Stimulated activated CD8-positive, alpha-beta memory T cell treated with anti-CD3 and anti-CD28 coated beads, Interleukin-12 subunit alpha, Interleukin-12 subunit beta, amount 100 ng/mL, for 24 hours (primary cell): ENCODE results near the gene TRPM1.
A peak's percentile ranks its signal among the peaks of the same experiment; 100 is the strongest.

Source experiments
- DNase-seq: peaks from one replicate; pipeline ENCODE4 v3.0.0-alpha.2; 2020; ENCODE audit errors: extremely low read depth

The TRPM1 gene

DNA sequence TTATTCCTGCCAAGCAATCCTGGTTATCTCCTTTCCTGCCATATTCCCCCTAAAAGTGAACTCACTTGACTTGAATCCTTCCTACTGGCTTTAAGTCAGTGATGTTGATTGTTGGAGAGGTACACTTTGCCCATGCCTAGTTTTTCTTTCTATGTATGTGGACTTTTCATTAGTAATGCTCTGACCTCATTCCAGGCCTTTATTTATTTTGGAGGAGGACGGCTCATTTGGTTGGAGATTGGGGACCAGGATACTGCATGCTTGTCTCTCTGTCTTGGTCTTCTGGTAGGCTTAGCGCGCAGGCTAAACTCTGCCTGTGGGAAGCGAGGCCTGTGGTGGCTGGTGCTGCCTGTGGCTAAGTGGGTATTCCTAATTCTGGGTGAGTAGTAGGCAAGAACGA lies 81.0 kb downstream of the TRPM1 start:
- no peak for DNase-seq

DNA sequence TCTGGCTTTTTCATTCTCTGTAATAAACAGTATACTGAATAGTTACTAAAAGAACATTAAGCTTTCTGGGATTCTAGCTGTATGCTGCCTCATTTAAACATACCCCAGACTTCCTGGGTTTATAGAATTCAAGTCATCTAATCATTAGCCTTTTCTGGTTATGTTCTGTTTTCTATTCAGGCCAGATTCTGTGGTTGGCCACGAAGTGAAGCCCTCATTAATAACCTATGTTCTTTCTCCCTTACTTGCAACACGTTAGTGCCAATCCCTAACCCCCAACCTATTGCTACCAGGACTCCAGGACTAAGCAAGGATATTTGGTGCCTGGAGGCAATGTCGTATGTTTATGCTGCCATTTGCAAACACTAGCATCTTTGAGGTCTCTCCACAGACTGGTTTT lies 81.5 kb downstream of the TRPM1 start:
- DNase-seq: no peak

DNA sequence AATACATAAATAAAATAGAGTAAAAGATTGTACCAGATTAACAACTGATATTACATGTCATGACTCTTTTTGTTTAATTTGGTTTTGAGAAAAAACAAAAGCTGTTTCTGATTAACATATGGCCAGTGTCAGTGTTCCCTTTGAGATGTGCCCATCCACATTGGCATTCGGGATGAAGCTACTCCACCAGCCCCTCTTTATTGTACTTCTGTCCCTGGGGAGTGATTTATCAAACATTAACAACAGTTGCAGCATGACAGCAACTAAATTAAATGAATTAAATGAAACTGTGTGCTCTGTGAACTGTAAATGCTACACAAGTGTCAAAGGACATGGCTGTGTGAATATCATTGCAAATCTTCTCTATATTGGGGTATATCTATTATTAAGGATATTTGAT lies 84.2 kb downstream of the TRPM1 start:
- DNase-seq: no peak

DNA sequence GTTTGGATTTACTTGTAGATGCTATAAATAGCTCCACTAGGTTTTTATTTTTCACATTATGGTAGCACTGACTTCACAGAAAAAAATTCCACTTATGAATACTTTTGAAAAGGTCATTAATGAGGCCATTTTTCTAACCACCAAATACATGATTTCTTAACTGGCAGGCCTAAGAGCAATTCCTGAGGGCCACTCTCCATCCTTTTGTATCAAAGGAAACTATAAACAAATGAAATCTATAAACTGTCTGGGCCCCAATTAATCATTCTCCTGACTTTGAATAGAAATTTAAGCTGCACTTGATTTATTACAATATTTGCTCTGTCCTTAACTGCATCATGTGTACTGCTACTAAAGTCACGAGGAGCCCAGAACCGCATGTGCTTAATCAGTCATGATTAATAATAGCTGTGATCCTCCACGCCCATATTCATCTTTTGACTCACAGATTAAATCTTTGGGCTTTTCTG lies 85.0 kb downstream of the TRPM1 start:
- DNase-seq: no peak

DNA sequence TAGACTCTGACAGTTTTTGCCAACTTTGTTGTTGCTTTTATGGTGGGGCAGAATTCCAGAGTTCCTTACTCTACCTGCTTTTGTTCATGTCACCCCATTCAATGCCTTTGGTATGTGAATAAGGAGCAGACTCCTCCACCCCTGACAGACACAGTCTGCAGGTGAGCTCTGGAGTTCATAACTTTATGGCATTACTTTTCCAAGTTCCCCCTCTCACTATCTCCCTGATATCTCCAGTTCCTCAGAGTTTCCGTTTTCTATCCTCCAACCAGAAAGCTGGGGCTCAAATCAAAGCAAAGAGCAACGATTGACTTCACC lies 87.0 kb downstream of the TRPM1 start:
- DNase-seq: no peak

DNA sequence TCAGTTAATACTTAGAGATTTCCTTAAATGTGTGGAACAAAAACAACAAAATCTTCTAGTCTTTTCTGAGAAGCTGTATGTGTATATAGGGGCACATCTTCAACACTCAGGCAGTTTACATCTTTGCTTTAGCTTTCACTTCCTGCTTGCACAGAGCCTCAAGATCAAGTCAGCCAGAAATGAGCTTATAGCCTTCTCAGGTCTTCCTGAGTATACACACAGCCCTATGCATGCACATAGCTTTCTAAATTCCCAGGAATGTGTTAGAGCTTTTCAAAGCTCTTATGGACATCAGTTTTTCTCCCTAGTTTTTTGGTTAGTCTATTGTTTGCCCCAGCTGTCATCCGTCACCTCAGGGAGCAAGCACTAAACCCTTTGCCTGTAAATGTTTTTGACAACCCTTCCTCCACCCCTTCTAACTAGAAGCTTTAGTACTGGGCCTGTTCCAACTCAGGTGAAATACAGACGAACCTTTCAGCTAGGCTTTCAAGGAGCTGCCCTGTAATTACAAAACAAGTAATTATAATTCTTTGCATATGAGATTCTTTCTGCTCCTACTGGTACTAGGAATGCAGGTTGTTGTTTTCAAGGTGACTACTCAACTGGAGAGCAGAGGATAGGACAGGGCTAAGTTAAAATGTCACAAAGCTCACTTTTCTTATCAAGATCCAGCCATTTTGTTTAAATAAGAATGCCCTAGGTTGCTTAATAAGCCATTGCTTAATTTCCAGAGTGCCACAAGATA lies 87.5 kb downstream of the TRPM1 start:
- DNase-seq: no peak

DNA sequence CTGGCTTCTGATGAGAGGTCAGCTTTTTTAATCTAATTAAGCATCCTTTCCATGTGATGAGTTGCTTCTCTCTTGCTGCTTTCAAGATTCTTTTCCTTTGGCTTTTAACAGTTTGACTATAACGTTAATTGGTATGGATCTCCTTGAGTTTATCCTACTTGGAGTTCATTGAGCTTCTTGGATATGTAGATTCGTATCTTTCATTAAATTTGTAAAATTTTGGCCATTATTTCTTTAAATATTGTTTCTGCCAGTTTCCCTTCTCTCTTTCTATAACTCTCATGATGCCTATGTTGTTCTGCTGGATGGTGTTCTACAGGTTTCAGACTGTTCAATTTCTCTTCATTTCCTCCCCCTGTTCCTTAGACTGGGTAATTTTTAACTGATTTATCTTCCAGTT lies 89.1 kb downstream of the TRPM1 start:
- DNase-seq: no peak

DNA sequence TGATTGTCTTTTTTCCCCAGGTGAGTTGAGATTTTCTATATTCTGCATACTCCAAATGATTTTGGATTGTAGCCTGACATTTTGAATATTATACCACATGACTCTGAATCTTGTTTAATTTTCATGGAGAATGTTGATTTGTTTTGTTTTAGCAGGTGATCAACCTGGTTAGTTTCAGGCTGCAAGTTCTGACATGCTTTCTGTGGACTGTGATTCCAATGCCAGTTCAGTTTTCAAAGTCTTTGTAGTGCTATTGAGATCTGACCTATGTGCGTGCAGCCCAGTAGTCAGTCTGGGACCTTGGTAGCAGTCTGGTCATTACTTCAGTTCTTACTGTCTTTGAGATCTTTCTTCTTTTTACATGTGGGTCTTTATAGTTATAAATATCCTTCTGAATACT lies 91.5 kb downstream of the TRPM1 start:
- no peak for DNase-seq

DNA sequence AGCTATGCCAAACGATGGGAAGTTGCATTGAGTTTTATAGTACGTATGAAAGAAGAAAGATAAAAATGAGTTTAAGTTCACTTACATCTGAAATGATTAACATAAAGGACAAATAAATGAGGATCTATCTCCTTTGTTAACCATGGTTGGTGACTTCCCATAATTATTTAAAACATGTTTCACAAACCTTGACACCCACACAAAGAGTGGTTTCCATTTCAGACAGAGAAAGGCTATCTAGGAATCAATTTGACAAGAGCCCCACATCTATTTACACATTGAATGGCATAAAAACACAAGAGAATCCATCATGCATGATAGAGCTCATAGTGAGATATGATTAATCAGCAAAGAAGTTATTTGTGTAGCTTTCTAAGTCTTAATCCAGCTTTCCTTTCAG lies 95.9 kb downstream of the TRPM1 start:
- no peak for DNase-seq

DNA sequence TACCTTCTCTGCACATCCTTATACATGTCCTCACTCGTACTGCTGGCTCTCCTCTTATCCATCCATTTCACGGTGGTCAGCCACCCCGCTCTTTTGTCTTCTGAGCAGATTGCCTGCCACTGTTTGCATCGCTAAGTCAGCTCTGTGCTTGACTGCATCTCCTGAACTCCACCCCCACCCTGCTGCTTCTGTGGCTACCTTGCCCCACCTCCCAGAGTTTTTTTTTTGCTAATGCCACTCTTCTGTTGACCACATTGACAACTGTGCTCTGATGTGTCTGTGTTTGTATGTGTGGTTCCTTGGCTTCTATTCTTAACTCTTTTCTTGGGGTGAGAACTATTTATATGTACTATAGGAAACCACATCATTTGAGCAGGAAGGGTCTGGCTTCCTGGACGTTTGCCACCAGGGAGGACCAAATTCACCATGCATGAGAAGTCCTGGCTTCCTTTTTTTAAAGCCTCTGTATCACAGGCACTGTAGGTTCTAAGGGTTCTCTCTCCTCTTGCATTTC lies 97.2 kb downstream of the TRPM1 start:
- no peak for DNase-seq

DNA sequence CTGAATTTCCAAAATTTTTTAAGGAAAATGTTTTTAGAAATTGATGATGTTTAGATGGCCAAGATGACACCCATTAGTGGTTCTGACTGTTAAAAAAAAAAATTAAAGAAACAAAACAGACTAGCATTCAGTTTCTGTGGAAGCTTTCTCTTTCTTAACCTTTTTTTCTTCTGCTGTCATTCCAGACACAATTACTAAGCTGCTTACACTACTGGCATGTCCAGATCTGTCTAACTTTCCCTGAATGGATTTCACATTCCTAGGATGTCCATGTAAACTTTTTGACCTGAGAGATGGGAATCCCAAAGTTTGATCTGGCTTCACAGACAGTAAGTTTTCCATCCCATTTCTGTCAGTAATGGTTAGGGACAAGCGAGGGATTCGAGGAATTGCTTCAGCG lies 99.8 kb downstream of the TRPM1 start:
- DNase-seq: no peak

DNA sequence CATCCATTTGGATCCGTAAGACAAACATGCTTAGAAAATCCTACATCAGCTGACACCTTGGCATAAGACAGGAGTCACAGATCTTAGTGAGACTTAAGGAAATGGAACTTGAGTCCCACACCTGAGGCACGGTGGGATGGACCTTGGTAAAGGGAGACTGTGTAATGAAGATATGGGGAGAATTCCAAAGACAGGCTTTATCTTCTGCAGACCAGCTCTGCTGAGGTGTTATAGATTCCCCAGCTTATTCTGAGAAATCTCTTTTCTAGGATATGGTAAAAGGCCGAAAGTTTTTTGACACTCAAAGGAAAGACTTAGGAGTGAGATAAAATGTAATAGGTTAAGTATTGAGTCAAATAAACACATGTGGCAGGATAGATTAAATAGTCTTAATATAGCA lies 101.8 kb downstream of the TRPM1 start:
- DNase-seq: no peak

DNA sequence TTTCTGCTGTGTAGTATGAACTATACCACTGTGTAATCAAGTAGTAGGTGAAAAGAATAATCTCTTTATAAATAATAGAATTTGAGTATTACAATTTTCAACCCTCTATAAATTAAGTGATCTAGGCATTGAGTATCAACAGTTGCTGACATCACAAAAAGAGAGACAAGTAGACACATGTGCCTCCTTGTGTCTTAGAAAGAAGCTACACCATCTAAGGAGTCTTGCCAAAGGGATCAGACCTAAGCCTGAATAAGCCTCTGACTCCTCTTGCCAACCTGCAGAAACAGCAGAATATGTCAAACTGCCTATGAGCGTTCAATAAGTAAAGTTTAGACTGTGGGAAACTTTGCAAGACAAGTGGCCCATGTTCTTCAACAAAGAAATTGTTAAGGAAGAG lies 104.3 kb downstream of the TRPM1 start:
- no peak for DNase-seq

DNA sequence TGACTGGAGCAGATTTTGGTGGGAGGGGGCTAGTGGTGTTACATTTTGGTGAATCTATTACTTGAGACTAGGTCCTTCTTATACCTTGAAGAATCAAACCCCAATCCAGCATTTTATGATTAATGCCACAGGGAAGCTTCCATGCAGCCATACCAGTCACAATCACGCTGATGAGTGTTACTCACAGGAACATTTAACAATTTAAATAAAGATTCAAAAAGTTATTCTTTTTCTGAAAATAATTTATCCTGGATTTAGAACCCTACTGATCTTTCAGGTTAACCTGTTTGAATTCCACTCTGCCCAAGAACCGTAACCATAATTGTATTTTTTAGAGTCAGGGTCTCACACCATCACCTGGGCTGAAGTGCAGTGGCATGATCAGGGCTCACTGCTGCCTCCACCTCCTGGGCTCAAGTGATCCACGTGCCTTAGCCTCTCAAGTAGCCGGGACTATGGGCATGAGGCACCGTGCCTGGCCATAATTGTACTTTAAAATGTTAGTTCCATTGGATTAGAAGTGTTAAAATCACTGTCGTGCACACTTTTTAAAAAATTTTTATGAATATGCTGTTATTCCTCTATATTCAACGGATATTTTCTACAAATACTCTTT lies 109.2 kb downstream of the TRPM1 start:
- no peak for DNase-seq

DNA sequence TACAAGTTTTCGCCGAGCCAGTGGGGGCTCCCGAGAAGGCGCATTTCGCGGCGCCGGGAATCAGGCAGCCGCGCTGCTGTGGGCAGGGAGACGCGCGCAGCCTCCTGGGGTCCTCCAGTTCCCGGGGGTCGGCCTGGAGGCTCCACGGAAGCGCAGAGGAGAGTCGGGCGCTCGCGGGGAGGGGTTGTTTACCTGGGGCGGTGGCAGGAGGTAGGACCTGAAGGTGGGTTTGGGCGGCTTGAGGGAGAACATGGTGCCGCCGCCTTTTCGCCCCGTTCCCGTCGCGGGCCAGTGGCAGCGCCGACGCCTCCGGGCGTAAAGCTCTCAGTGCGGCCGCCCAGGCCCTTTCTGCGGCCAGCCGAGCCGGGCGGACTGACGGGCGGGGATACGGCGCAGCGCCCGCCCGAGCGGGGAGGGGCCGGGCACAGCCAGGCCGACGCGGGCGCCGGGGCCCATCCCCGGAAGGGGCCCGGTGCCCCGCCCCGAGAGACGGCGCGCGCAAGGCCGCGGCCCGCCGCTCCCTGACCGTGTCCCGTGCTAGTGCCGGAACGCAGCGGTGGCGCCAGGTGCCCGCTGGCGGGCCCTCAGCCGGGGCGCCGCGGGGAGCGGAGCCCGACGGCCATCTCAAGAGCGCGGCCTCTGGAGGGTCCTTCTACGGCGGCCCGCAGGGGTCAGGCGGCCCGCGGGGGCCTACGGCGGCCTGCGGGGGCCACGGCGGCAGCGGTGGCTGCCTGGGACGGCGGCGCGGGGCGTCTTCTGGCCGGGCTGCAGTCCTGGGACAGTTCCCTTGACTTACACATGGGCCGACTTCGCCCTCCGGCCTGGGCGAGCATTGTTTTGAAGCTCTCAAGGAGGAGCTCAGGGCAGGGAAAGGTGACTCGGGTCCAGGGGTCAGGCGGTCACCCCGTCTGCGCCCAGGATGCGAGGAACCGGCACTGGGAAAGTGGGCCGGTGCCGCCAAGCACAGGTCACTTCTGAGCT lies 110.0 kb downstream of the TRPM1 start, which contains the start of gene MTMR10:
Gene MTMR10 (minus strand): TSS at position 374 of the 981 bp plus-strand sequence. CDS start 122 bp downstream, at position 252.
- peak; percentile 28 for DNase-seq

DNA sequence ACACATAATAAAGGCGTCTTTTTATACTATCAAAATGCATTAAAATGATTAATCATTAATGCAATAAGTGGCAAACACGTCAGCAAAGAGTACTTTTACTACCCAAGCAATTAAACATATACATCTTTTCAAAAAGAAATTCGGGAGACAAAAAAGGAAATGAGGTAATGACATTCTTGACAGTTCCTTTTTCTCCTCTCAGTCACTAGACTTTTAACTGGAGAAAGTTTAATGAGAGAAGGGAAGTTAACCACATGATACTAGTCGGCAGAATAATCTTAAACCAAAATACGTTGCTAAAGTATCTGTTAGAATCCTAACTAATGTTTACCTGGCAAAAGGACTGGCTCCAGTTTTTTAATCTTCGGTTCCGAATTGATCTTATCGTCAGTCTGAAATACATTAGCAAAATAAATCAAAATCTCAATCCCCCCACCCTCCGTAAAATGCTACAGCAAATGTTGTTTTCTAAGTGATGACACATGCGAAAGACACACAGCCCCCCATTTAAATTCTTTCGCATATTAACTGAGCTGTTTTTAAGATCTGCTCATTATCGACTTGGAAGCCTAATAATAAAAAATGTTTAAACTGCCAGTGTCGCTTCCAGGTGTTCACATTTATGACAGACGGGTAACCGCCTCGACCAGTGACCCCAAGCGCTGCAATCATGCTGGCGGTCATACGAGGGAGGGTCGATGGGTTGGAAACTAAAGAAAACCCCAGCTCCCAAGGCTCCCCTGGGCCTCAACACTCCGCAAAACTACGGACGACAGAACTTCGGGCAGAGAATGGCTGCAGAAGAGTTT lies 110.9 kb downstream of the TRPM1 start:
- no peak for DNase-seq

DNA sequence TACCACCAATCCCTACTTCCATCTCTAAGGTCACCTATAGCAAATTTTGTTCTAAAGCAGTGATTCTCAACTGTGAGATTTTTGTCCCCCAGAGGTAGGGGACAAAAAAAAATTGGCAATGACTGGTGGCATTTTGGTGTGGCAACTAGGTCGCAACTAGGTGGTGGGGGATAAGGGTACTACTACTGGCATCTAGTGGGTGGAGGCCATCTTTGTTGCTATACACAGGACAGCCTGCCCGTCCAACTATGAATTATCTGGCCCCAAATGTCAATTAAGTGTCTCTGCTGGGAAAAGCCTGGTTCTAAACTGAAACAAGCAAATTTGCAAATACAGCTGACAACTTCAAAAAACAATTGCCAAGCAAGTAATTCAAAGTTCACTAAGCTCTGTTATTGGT lies 111.5 kb downstream of the TRPM1 start:
- DNase-seq: no peak

DNA sequence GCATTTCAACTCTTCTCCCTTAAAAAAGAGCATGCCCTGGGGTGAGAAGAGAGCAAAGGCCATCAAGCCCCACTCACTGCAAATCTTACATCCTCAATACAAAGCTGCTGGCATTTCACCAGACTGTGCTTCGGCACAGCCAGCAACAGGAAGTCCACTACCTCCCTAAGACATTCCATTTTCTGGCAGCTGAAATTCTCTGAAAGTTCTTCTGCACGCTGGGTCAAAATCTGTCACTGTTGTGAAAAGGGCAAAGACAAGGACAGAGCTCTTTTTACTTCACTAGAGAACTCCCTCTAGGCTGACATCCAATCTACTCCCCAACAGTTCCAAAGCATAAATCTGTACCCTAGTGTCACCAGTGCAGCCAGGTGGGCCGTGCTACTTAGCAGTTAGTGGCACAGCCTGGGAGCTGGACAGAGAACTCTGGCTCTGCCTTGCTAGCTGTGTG lies 116.4 kb downstream of the TRPM1 start:
- no peak for DNase-seq

DNA sequence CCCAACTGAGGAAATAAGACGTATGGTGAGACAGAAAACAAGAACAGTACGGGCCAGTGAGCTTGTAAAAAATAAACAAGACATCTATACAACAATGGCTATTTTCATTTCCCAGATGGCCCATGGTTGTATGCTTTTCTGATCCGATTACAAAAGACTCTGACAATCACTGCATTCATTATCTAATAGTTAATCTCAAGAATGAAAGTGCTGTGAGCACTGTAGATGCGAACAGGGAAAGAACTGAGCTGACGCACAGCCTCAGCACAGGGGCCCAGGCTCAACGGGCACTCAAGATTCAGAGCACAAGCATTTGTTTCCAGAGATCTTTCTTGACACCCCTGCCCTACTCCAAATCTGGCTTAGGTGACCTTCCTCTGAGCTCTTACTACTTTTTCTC lies 117.0 kb downstream of the TRPM1 start:
- no peak for DNase-seq

DNA sequence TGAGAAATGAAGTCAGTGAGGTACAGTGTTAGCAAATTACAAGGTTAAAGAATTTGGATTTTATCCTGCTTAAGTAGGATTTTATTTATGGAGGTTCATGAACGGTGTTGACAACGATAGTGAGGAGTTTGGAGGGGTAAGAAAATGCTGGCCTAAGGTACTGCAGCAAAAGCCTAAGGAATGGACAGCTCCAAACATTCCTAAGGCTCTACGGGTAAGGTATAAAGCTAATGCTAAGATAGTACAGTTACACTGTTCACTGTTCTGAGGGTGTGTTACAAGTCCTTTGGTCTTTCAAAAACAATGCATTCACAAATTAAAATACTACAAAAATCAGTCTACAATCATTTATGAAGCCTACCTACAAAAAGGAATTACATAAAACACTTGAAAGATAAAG lies 117.4 kb downstream of the TRPM1 start:
- no peak for DNase-seq

DNA sequence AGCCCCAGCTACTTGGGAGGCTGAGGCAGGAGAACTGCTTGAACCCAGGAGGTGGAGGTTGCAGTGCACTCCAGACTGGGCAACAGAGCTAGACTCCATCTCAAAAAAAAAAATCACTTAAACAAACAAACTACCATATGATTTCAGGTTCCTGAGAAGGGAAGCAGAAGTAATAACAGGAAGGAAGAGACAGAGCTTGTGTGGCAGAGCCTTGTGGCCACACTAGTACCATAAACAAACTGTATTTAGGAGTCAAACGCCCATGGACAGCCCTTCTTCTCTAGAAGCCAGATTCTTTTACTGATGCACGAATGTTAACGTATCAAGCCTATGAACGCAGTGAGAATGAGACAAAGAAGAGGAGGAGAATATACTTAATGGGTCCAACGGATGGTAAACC lies 122.1 kb downstream of the TRPM1 start:
- no peak for DNase-seq
